ENCODE results near the gene TNS3. TPM values are rescaled to one million over a fixed set of nuclear protein-coding genes. Genes with fewer than 3 reads are reported as not detected.

The TNS3 gene
- total and polyA plus RNA-seq, 9 of the 15 experiments (the other 6 are each of a cell fraction or from before 2014, with no cell fraction given) = 0.20 TPM; not detected in 8

GRCh38 chr7:47325337-47325736 lies 256.6 kb downstream of the TNS3 start:
- POLR2A ChIA-PET = interaction anchor here (1.8 kb wide), 1 partner anchor 15 kb away, joined by 4 read pairs; no protein-coding TSS in a partner anchor
- no peak for DNase-seq (ENCODE audit: extremely low read depth in 1 of 4, low spot score in 3 of 4)
- peaks cover 0 to 3% of the 10 kb centered on the region in 2 experiments; a peak in 1 of 5 replicates for H3K4me1 ChIP-seq (replicated peaks in 1 of 2; ENCODE audit: control insufficient read depth in 2 of 2, insufficient read depth in 2 of 2, low read length in 2 of 2)
- H3K36me3 ChIP-seq (ENCODE audit: control insufficient read depth, insufficient read depth, low read length) = no peaks in the 10 kb centered on the region
- no peak overlapping the region for H3K4me3 ChIP-seq
- no peaks in the 10 kb centered on the region; the same call in 1 of the 2 replicates for H4K20me1 ChIP-seq (replicated peaks; ENCODE audit: control insufficient read depth, insufficient read depth, low read length)
- intact Hi-C loops (cut with micrococcal nuclease) (no loop called here), in situ Hi-C loops (cut with MboI) (no loop called here)
- H3K9me3 ChIP-seq (replicated peaks; ENCODE audit: control insufficient read depth, insufficient read depth, low read depth, low read length) = no peaks in the 10 kb centered on the region
- no peak for ATAC-seq
- no peak overlapping the region for H2AFZ ChIP-seq (ENCODE audit: low read depth, low read length)
- 2% methylated on average over 6 of the region's 6 CpGs for WGBS (ENCODE audit: insufficient coverage, low coverage, missing lambda C conversion rate)
- no peak overlapping the region for H3K4me2 ChIP-seq (ENCODE audit: insufficient read depth, low read length)
- no peaks in the 10 kb centered on the region for H3K79me2 ChIP-seq (ENCODE audit: control insufficient read depth, insufficient read depth, low read length)
- peaks cover 16 to 74% of the 10 kb centered on the region in 2 experiments; a peak in 4 of 5 replicates for H3K27me3 ChIP-seq (ENCODE audit: control insufficient read depth in 2 of 2, insufficient read depth in 2 of 2, low read length in 2 of 2)
- no TSS peak for BruUV-seq (replicated peaks)
- FAIRE-seq = no peak
- H3K9me1 ChIP-seq (ENCODE audit: control insufficient read depth, insufficient read depth, low read length) = no peaks in the 10 kb centered on the region
- no peak overlapping the region for H3K27ac ChIP-seq (ENCODE audit: extremely low read depth, low read depth, low read length)
- CTCF ChIA-PET (ENCODE audit: low intra/inter-chr PET ratio) = no interaction called here
- TF ChIP-seq SRSF7 (optimal IDR thresholded peaks at IDR 0.05; ENCODE audit: low read depth, low read length) (no peak), TEAD4 (IDR thresholded peaks at IDR 0.05; ENCODE audit: low read length) (no peak), TEAD4 (CRISPR knock-in tag; IDR thresholded peaks at IDR 0.05; ENCODE audit: borderline replicate concordance) (no peak), THAP12 (CRISPR knock-in tag; IDR thresholded peaks at IDR 0.05) (no peak), ZNF551 (CRISPR knock-in tag; IDR thresholded peaks at IDR 0.05) (no peak), OTX1 (CRISPR knock-in tag; IDR thresholded peaks at IDR 0.05) (no peak), HNRNPK (IDR thresholded peaks at IDR 0.05; ENCODE audit: low read depth, low read length, poor library complexity, severe bottlenecking) (no peak), GATAD2B (IDR thresholded peaks at IDR 0.05; ENCODE audit: borderline replicate concordance) (no peak), CBX5 (IDR thresholded peaks at IDR 0.05; ENCODE audit: borderline replicate concordance, low read depth) (no peak), CHD2 (IDR thresholded peaks at IDR 0.05; ENCODE audit: low read depth, low read length) (no peak), THRB (CRISPR knock-in tag; conservative IDR thresholded peaks at IDR 0.05) (no peak), E2F6 (IDR thresholded peaks at IDR 0.05; ENCODE audit: borderline replicate concordance in 1 of 2, extremely low read depth in 1 of 2, insufficient read depth in 1 of 2, insufficient read length in 1 of 2, low read depth in 1 of 2, low read length in 1 of 2, poor library complexity in 1 of 2, severe bottlenecking in 1 of 2) (no peak), SMC3 (conservative IDR thresholded peaks at IDR 0.05; ENCODE audit: insufficient read depth, low read depth, low read length) (no peak), POLR2AphosphoS2 (IDR thresholded peaks at IDR 0.05; ENCODE audit: low read length) (no peak), ZNF644 (tag; IDR thresholded peaks at IDR 0.05; ENCODE audit: low read depth) (no peak), ZNF766 (CRISPR knock-in tag; conservative IDR thresholded peaks at IDR 0.05) (no peak), GABPB1 (CRISPR knock-in tag; IDR thresholded peaks at IDR 0.05) (no peak), NFATC3 (IDR thresholded peaks at IDR 0.05) (no peak), FOXA3 (CRISPR knock-in tag; conservative IDR thresholded peaks at IDR 0.05 in 1 of 2, IDR thresholded peaks at IDR 0.05 in 1 of 2) (no peak)
- H3K9ac ChIP-seq (ENCODE audit: insufficient read depth in 1 of 2, low read depth in 2 of 2, low read length in 2 of 2) = no peak overlapping the region
